HEK293 (cell line): ENCODE results near the gene HRCT1.

Source experiments
- ATF2 ChIP-seq: fragments of 450-650 bp; formaldehyde crosslinking; IDR thresholded peaks from 2 replicates; pipeline ENCODE4 v1.5.1; 2016; ENCODE audit warnings: missing biosample characterization, missing genetic modification characterization, low read depth
- CTCF ChIP-seq: fragments of 450-650 bp; formaldehyde crosslinking; IDR thresholded peaks from 2 replicates; pipeline ENCODE4 v1.5.1; 2016; ENCODE audit warnings: missing biosample characterization, missing genetic modification characterization
- GLI4 ChIP-seq: fragments of 450-650 bp; formaldehyde crosslinking; IDR thresholded peaks from 2 replicates; pipeline ENCODE4 v1.5.1; 2016; ENCODE audit warnings: missing biosample characterization, missing genetic modification characterization
- GLIS1 ChIP-seq: fragments of 450-650 bp; formaldehyde crosslinking; IDR thresholded peaks from 2 replicates; pipeline ENCODE4 v1.5.1; 2016; ENCODE audit warnings: missing biosample characterization, missing genetic modification characterization
- REST ChIP-seq: fragments of 450-650 bp; formaldehyde crosslinking; IDR thresholded peaks from 2 replicates; pipeline ENCODE4 v1.5.1; 2016; ENCODE audit warnings: missing biosample characterization, missing genetic modification characterization
- ZFP69B ChIP-seq: fragments of 450-650 bp; formaldehyde crosslinking; IDR thresholded peaks from 2 replicates; pipeline ENCODE4 v1.5.1; 2016; ENCODE audit warnings: missing biosample characterization, missing genetic modification characterization
- ZNF112 ChIP-seq: fragments of 450-650 bp; formaldehyde crosslinking; IDR thresholded peaks from 2 replicates; pipeline ENCODE4 v1.5.0; 2017; ENCODE audit warnings: missing biosample characterization, missing genetic modification characterization
- ZNF175 ChIP-seq: fragments of 450-650 bp; formaldehyde crosslinking; IDR thresholded peaks from 2 replicates; pipeline ENCODE4 v1.5.1; 2016; ENCODE audit warnings: missing biosample characterization, missing genetic modification characterization
- ZNF391 ChIP-seq: fragments of 450-650 bp; formaldehyde crosslinking; IDR thresholded peaks from 2 replicates; pipeline ENCODE4 v1.5.1; 2016; ENCODE audit warnings: low read depth, missing biosample characterization, missing genetic modification characterization, borderline replicate concordance
- ZNF423 ChIP-seq: fragments of 450-650 bp; formaldehyde crosslinking; IDR thresholded peaks from 2 replicates; pipeline ENCODE4 v1.5.1; 2016; ENCODE audit warnings: missing biosample characterization, missing genetic modification characterization
- ZNF48 ChIP-seq: fragments of 450-650 bp; formaldehyde crosslinking; IDR thresholded peaks from 2 replicates; pipeline ENCODE4 v1.5.1; 2016; ENCODE audit warnings: missing biosample characterization, missing genetic modification characterization
- ZNF560 ChIP-seq: fragments of 450-650 bp; formaldehyde crosslinking; IDR thresholded peaks from 2 replicates; pipeline ENCODE4 v1.5.1; 2017; ENCODE audit warnings: missing biosample characterization, missing genetic modification characterization, borderline replicate concordance
- ZNF830 ChIP-seq: fragments of 450-650 bp; IDR thresholded peaks from 2 replicates; pipeline ENCODE4 v1.5.0; 2018; ENCODE audit warnings: missing biosample characterization, missing genetic modification characterization, low read depth, mild to moderate bottlenecking, moderate library complexity
- ZSCAN30 ChIP-seq: fragments of 450-650 bp; IDR thresholded peaks from 2 replicates; pipeline ENCODE4 v1.5.1; 2018; ENCODE audit warnings: missing biosample characterization, mild to moderate bottlenecking, missing genetic modification characterization, moderate library complexity

GRCh38 chr9:35868933-35869332 lies 37.1 kb upstream of the HRCT1 start:
- no peak for TF ChIP-seq ZNF175 (tag by site-specific recombination)
- no peak for TF ChIP-seq CTCF (tag by site-specific recombination)
- TF ChIP-seq ZNF391 (tag by site-specific recombination): no peak
- no peak for TF ChIP-seq ZFP69B (tag by site-specific recombination)
- no peak for TF ChIP-seq ZNF830 (tag by site-specific recombination)
- TF ChIP-seq ZNF112 (tag by site-specific recombination): no peak
- TF ChIP-seq ZNF48 (tag by site-specific recombination): no peak
- TF ChIP-seq ZNF560: no peak
- TF ChIP-seq ATF2 (tag by site-specific recombination): no peak
- no peak for TF ChIP-seq REST (tag by site-specific recombination)
- no peak for TF ChIP-seq ZNF423 (tag by site-specific recombination)
- TF ChIP-seq GLI4: no peak
- TF ChIP-seq GLIS1: no peak
- TF ChIP-seq ZSCAN30 (tag by site-specific recombination): no peak
